GM12878 (cell line): ENCODE measurements around the gene USP2. TPM values are rescaled to one million over a fixed set of nuclear protein-coding genes. Genes with fewer than 3 reads are reported as not detected.

Source experiments
- ATAC-seq: fragments of 200-7000 bp; cut with Tn5 transposase; 3 replicates; pipeline ENCODE4 v1.9.1; 2020; ENCODE audit warnings: mild to moderate bottlenecking, moderate library complexity
- BruUV-seq: library from RNA; stranded (reverse); fragments of 400-500 nt; replicated peaks from 2 replicates; lab custom pipeline; 2021; lab: Mats Ljungman, UMichigan
- CTCF ChIA-PET: fragments of 300-600 bp; sonication (Branson Sonifier 250); formaldehyde crosslinking; extraction: SDS; loops from one replicate; lab custom pipeline; 2021; ENCODE audit warnings: inconsistent platforms; lab: Yijun Ruan, JAX
- POLR2A ChIA-PET: fragments of 350-600 bp; formaldehyde crosslinking; extraction: SDS; loops from one replicate; lab custom pipeline; 2021; ENCODE audit warnings: inconsistent platforms; lab: Charles Lee
- RAD21 ChIA-PET: fragments of 300-600 bp; sonication (Branson Sonifier 250); formaldehyde crosslinking; loops from one replicate; lab custom pipeline; 2023; ENCODE audit warnings: antibody characterized with exemption; ENCODE audit not compliant: unreplicated experiment; lab: Charles Lee
- SMC1A ChIA-PET: fragments of 300-600 bp; sonication (Branson Sonifier 250); formaldehyde crosslinking; loops from one replicate; lab custom pipeline; 2023; ENCODE audit not compliant: unreplicated experiment, uncharacterized antibody; lab: Charles Lee
- DNase-seq: peaks from one replicate; pipeline ENCODE4 v3.0.0-alpha.2; 2011; ENCODE audit warnings: low read depth, low spot score
- FAIRE-seq: peaks from 3 replicates; lab custom pipeline; 2011; peaks lifted over from hg19 to GRCh38; lab: Jason Lieb, UNC
- H2AFZ ChIP-seq: 2 replicates; pipeline ENCODE4 v1.6.0; 2011; ENCODE audit warnings: low read depth, low read length, control low read depth; ENCODE audit not compliant: control insufficient read depth
- H3K27ac ChIP-seq: 2 replicates; pipeline ENCODE4 v1.5.1; 2011; ENCODE audit warnings: control low read depth; ENCODE audit not compliant: control insufficient read depth, insufficient read depth
- H3K27me3 ChIP-seq, 2 experiments: replicated peaks in 1 of 2; 2 replicates each; pipeline versions ENCODE4 v1.6.0 to v1.6.1; 2011; ENCODE audit warnings: low read length in 1 of 2; ENCODE audit not compliant: control insufficient read depth in 2 of 2, insufficient read depth in 2 of 2
- H3K36me3 ChIP-seq, 2 experiments: 2 replicates each; pipeline ENCODE4 v1.5.1; 2011; ENCODE audit warnings: low read length in 1 of 2; ENCODE audit not compliant: control insufficient read depth in 2 of 2, insufficient read depth in 2 of 2
- H3K4me1 ChIP-seq: 2 replicates; pipeline ENCODE4 v1.6.1; 2011; ENCODE audit warnings: mild to moderate bottlenecking, low read length, moderate library complexity, mixed read lengths; ENCODE audit not compliant: control insufficient read depth, insufficient read depth
- H3K4me2 ChIP-seq: 2 replicates; pipeline ENCODE4 v1.6.0; 2011; ENCODE audit warnings: control low read depth; ENCODE audit not compliant: control insufficient read depth, insufficient read depth
- H3K4me3 ChIP-seq: fragments of 200-600 bp; sonication (generic); 2 replicates; pipeline ENCODE4 v1.5.1; 2016
- H3K79me2 ChIP-seq: 2 replicates; pipeline ENCODE4 v1.6.0; 2011; ENCODE audit warnings: low read length; ENCODE audit not compliant: control insufficient read depth, insufficient read depth
- H3K9ac ChIP-seq: 2 replicates; pipeline ENCODE4 v1.8.0; 2011; ENCODE audit warnings: low read length, control low read depth, mixed read lengths; ENCODE audit not compliant: control insufficient read depth, insufficient read depth
- H3K9me3 ChIP-seq: replicated peaks from 3 replicates; pipeline ENCODE4 v1.5.1; 2011; ENCODE audit warnings: mild to moderate bottlenecking, low read length; ENCODE audit not compliant: control insufficient read depth, insufficient read depth
- H4K20me1 ChIP-seq: 2 replicates; pipeline ENCODE4 v1.6.0; 2011; ENCODE audit not compliant: control insufficient read depth, insufficient read depth
- ATF2 ChIP-seq: IDR thresholded peaks from 2 replicates; pipeline ENCODE4 v1.6.1; 2012; ENCODE audit warnings: low read length, inconsistent platforms
- CBX5 ChIP-seq: sonication (generic); IDR thresholded peaks from 2 replicates; pipeline ENCODE4 v1.6.1; 2016; ENCODE audit warnings: low read depth, moderate library complexity, mild to moderate bottlenecking, inconsistent platforms
- DPF2 ChIP-seq: fragments of 450-650 bp; IDR thresholded peaks from 2 replicates; pipeline ENCODE4 v1.6.1; 2017; ENCODE audit warnings: mild to moderate bottlenecking
- ESRRA ChIP-seq: IDR thresholded peaks from 2 replicates; pipeline ENCODE4 v1.6.1; 2012; ENCODE audit warnings: mild to moderate bottlenecking, low read length, improper control_type of control experiment
- ZNF622 ChIP-seq: fragments of 450-650 bp; IDR thresholded peaks from 2 replicates; pipeline ENCODE4 v1.6.1; 2017; ENCODE audit warnings: mild to moderate bottlenecking, inconsistent platforms
- ZSCAN29 ChIP-seq: fragments of 450-650 bp; IDR thresholded peaks from 2 replicates; pipeline ENCODE4 v1.6.1; 2017; ENCODE audit warnings: mild to moderate bottlenecking, moderate library complexity
- WGBS: methylation state at CpG from one replicate; pipeline ENCODE4 v1.1.6; 2016; ENCODE audit warnings: low lambda C conversion rate; ENCODE audit not compliant: insufficient replicate concordance, insufficient coverage; ENCODE audit errors: missing lambda C conversion rate; 5-methylcytosine and 5-hydroxymethylcytosine counted together
- in situ Hi-C: fragments of 300-500 bp; cut with MboI; formaldehyde crosslinking; loops from 9 replicates; pipeline ENCODE4 v1.14.3; 2018; ENCODE audit warnings: mixed read lengths
- intact Hi-C: fragments of 100-400 bp; cut with micrococcal nuclease; formaldehyde crosslinking; loops from one replicate; pipeline ENCODE4 v1.14.2; 2022; ENCODE audit not compliant: unreplicated experiment
- polyA plus RNA-seq, 11 experiments: library from polyadenylated mRNA; depleted of rRNA in 4 of 11; unstranded in 6 of 11; stranded (reverse) in 5 of 11; fragments of >200 nt; fragmentation: Nextera tagmentation in 4 of 11; fragmentation: Illumina TruSeq in 1 of 11; extraction: Ambion mirVana in 4 of 11; extraction: Trizol in 1 of 11; gene quantifications; 1 replicate in 1 of 11; 2 replicates in 10 of 11; pipeline versions ENCODE4 v1.2.1 to v1.2.3, GENCODE V29; 2011 to 2016; ENCODE audit warnings: inconsistent platforms in 2 of 11, missing spikeins in 2 of 11, low read depth in 1 of 11
- total RNA-seq, 4 experiments: library from RNA; depleted of rRNA in 3 of 4; stranded (reverse); fragments of >200 nt in 3 of 4; fragmentation: Illumina TruSeq in 1 of 4; extraction: Trizol in 1 of 4; gene quantifications; 2 replicates each; pipeline versions ENCODE4 v1.2.1 to v1.2.3, GENCODE V29; 2013 to 2021
- TF ChIP-seq, protein P1 (sequence below): IDR thresholded peaks from 2 replicates; pipeline ENCODE4 v1.6.1; 2011; ENCODE audit warnings: low read depth, low read length, improper control_type of control experiment, borderline replicate concordance

USP2 gene
- total and polyA plus RNA-seq, 10 of the 15 experiments (the other 5 are each of a cell fraction or from before 2014, with no cell fraction given) = 0.03 to 0.13 (median 0.06) TPM; not detected in 4

DNA sequence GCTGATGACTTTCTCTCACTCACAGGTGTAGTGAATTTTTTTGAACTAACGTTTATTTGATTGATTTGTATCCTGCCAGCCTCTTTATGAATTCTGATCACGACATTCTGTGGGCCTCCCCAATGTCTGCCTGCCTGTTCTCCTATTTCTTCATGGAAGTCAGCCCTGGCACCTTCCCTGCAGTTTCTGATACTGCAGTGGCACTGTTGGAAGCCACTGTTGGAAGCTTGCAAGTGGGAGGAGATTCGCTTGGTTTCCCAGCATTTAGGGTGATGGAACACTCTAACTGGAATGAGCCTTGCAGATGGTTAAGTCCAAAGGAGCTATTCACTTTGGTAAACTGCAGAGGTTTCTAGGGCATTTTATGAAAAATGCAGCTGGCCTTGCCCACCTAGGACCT, 42.8 kb upstream of the USP2 start:
- Histone ChIP-seq H3K4me1 (peaks cover 8% of the 10 kb centered on the region), H3K4me3 (no peak overlapping the region), H3K4me2 (no peak overlapping the region), H3K79me2 (no peaks in the 10 kb centered on the region), H3K9me3 (no peaks in the 10 kb centered on the region), H3K27me3 (peaks cover 1 to 16% of the 10 kb centered on the region in 2 experiments; a peak in 3 of 4 replicates), H2AFZ (no peak overlapping the region), H4K20me1 (no peaks in the 10 kb centered on the region), H3K36me3 (no peaks in the 10 kb centered on the region), H3K27ac (no peak overlapping the region), H3K9ac (no peak overlapping the region)
- ChIA-PET CTCF (interaction anchor here (1.3 kb wide), 1 partner anchor 86 kb away, joined by 3 read pairs; no protein-coding TSS in a partner anchor), POLR2A (no interaction called here), RAD21 (interaction anchor here (0.6 kb wide), 1 partner anchor 27 kb away, joined by 3 read pairs; no protein-coding TSS in a partner anchor), SMC1A (interaction anchor here (0.8 kb wide), 1 partner anchor 123 kb away, joined by 3 read pairs; no protein-coding TSS in a partner anchor)
- DNase-seq (no peak), ATAC-seq (no peak), FAIRE-seq (no peak)
- intact Hi-C loops = no loop called here
- BruUV-seq = no TSS peak
- in situ Hi-C loops = no loop called here
- TF ChIP-seq DPF2 = no peak
- 30% methylated on average over 3 of the region's 3 CpGs for WGBS

DNA sequence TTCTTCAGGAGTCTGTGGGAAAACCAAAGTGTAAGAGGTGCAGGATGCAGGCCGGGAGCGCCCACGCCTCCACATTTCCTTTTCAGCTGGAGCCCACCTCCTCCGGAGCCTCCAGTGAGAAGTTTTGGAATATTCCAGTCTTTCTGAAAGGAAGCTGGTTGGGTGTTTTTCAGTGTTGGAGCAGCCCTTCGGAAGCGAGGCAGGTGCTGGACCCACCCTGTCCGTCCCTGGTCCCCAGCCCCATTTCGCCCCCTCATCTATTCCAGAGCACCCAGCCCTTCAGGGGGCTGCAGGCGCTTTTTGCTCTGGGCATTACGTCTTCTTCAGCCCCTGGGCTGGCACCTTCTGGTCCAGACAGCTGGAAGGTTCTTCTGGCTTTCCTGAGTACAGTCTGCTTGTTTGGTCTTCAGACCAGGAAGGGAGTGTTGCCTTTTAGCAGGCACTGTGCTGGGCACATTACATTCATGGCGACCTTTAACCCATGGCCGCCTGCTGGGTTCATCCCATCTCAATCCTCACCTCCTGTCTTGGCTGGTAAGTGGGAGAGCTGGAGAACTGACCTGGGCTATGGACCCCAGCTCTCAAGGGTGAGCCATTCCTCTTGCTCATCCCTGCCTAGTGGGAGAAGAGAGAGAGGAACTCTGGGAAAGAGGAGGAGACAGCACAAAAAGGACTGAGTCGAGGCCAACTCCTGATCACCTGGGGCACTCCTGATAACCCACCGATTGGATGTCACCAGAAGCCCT, 42.2 kb upstream of the USP2 start:
- DNase-seq (no peak), FAIRE-seq (no peak), ATAC-seq (no peak)
- no peak overlapping the region for H3K27ac ChIP-seq
- in situ Hi-C loops = no loop called here
- ChIA-PET CTCF (interaction anchor here (1.1 to 1.3 kb wide), 2 partner anchors 9 to 85 kb away, joined by 3 read pairs; no protein-coding TSS in a partner anchor), RAD21 (no interaction called here), SMC1A (interaction anchor here (0.8 kb wide), 1 partner anchor 124 kb away, joined by 3 read pairs; no protein-coding TSS in a partner anchor), POLR2A (interaction anchor here (1.0 kb wide), 1 partner anchor 9 kb away, joined by 3 read pairs; no protein-coding TSS in a partner anchor)
- no peak overlapping the region for H3K9ac ChIP-seq
- H3K36me3 ChIP-seq = no peaks in the 10 kb centered on the region
- TF ChIP-seq ZSCAN29 = no peak
- no peak for TF ChIP-seq ZNF622
- TF ChIP-seq ATF2 = no peak
- TF ChIP-seq CBX5 = no peak
- TF ChIP-seq ESRRA = no peak
- TF ChIP-seq, protein P1, sequence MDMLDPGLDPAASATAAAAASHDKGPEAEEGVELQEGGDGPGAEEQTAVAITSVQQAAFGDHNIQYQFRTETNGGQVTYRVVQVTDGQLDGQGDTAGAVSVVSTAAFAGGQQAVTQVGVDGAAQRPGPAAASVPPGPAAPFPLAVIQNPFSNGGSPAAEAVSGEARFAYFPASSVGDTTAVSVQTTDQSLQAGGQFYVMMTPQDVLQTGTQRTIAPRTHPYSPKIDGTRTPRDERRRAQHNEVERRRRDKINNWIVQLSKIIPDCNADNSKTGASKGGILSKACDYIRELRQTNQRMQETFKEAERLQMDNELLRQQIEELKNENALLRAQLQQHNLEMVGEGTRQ = no peak
- H3K9me3 ChIP-seq = no peaks in the 10 kb centered on the region
- intact Hi-C loops = no loop called here
- H3K27me3 ChIP-seq = peaks cover 0 to 16% of the 10 kb centered on the region in 2 experiments; a peak in 3 of 4 replicates
- no peaks in the 10 kb centered on the region for H3K79me2 ChIP-seq
- H3K4me1 ChIP-seq = peaks cover 8% of the 10 kb centered on the region
- H4K20me1 ChIP-seq = no peaks in the 10 kb centered on the region
- no peak overlapping the region for H3K4me2 ChIP-seq
- no peak overlapping the region for H2AFZ ChIP-seq
- BruUV-seq = no TSS peak
- 30% methylated on average over 13 of the region's 14 CpGs for WGBS
- H3K4me3 ChIP-seq = no peak overlapping the region
